Mucosa of stomach (tissue), 1 donor: ENCODE results near the gene GPR34.
"Not testable (repeated sequence)": the region's sequence is repeated elsewhere in the genome, so short reads cannot be mapped to it uniquely, and the experiment has no call there.

Experiments
- H3K27me3 ChIP-seq: one replicate; pipeline ENCODE4 v1.7.0; 2013; ENCODE audit warnings: mild to moderate bottlenecking, low read length; ENCODE audit not compliant: control insufficient read depth, insufficient read depth
- H3K36me3 ChIP-seq: one replicate; pipeline ENCODE4 v1.7.0; 2013; ENCODE audit warnings: low read length; ENCODE audit not compliant: control insufficient read depth, insufficient read depth
- H3K4me1 ChIP-seq: one replicate; pipeline ENCODE4 v1.7.0; 2013; ENCODE audit warnings: mild to moderate bottlenecking, low read length; ENCODE audit not compliant: control insufficient read depth, insufficient read depth
- H3K4me3 ChIP-seq: one replicate; pipeline ENCODE4 v1.7.0; 2013; ENCODE audit warnings: low read length
- H3K9ac ChIP-seq: one replicate; pipeline ENCODE4 v1.7.0; 2013; ENCODE audit warnings: mild to moderate bottlenecking, low read length, moderate library complexity
- H3K9me3 ChIP-seq: one replicate; pipeline ENCODE4 v1.7.0; 2013; ENCODE audit warnings: mild to moderate bottlenecking, low read length, moderate library complexity; ENCODE audit not compliant: control insufficient read depth
- donor health status: Pancreatic carcinoma.

The GPR34 gene

GRCh38 chrX:41688835-41689234 lies at the start of gene GPR34:
Gene GPR34 (plus strand): TSS chrX:41688973. CDS start chrX:41695634, 6,661 bp downstream.
- H3K4me3 ChIP-seq: no peak within 1 kb of the TSS
- no peaks in the 10 kb centered on the region for H3K4me1 ChIP-seq
- H3K36me3 ChIP-seq: no peaks in the 10 kb centered on the region
- no peaks in the 10 kb centered on the region for H3K27me3 ChIP-seq
- H3K9ac ChIP-seq: no peak within 1 kb of the TSS
- H3K9me3 ChIP-seq: no peaks in the 10 kb centered on the region

GRCh38 chrX:41646201-41646600 lies 42.6 kb upstream of the GPR34 start:
- H3K9ac ChIP-seq, H3K27me3 ChIP-seq: not testable (repeated sequence)

GRCh38 chrX:41653125-41653524 lies 35.6 kb upstream of the GPR34 start:
- Histone ChIP-seq H3K4me1 (no peaks in the 10 kb centered on the region), H3K9me3 (no peaks in the 10 kb centered on the region), H3K9ac (no peak overlapping the region), H3K27me3 (no peaks in the 10 kb centered on the region), H3K4me3 (no peak overlapping the region), H3K36me3 (no peaks in the 10 kb centered on the region)

More at GRCh38 chrX:41646201-41646600, 42.6 kb upstream of the GPR34 start:
- not testable (repeated sequence) for H3K36me3 ChIP-seq, H3K4me3 ChIP-seq, H3K9me3 ChIP-seq, H3K4me1 ChIP-seq

GRCh38 chrX:41655101-41655500 lies 33.7 kb upstream of the GPR34 start:
- H3K36me3 ChIP-seq: no peaks in the 10 kb centered on the region
- no peaks in the 10 kb centered on the region for H3K9me3 ChIP-seq
- H3K4me3 ChIP-seq: no peak overlapping the region
- no peaks in the 10 kb centered on the region for H3K4me1 ChIP-seq
- H3K27me3 ChIP-seq: no peaks in the 10 kb centered on the region
- H3K9ac ChIP-seq: no peak overlapping the region

- Histone ChIP-seq H3K36me3 (no peaks in the 10 kb centered on the region), H3K9me3 (no peaks in the 10 kb centered on the region), H3K9ac (no peak overlapping the region), H3K27me3 (no peaks in the 10 kb centered on the region), H3K4me3 (no peak overlapping the region), H3K4me1 (no peaks in the 10 kb centered on the region)
Measured at GRCh38 chrX:41655631-41656030, 33.1 kb upstream of the GPR34 start.

- Histone ChIP-seq H3K4me3 (no peak overlapping the region), H3K9me3 (no peaks in the 10 kb centered on the region), H3K4me1 (no peaks in the 10 kb centered on the region), H3K36me3 (no peaks in the 10 kb centered on the region), H3K27me3 (no peaks in the 10 kb centered on the region), H3K9ac (no peak overlapping the region)
Measured at GRCh38 chrX:41661366-41662095, 27.2 kb upstream of the GPR34 start.

GRCh38 chrX:41664375-41664901 lies 24.3 kb upstream of the GPR34 start:
- Histone ChIP-seq H3K4me1 (no peaks in the 10 kb centered on the region), H3K4me3 (no peak overlapping the region), H3K36me3 (no peaks in the 10 kb centered on the region), H3K27me3 (no peaks in the 10 kb centered on the region), H3K9ac (no peak overlapping the region), H3K9me3 (no peaks in the 10 kb centered on the region)

GRCh38 chrX:41664908-41665307 lies 23.9 kb upstream of the GPR34 start:
- no peaks in the 10 kb centered on the region for H3K27me3 ChIP-seq
- no peak overlapping the region for H3K4me3 ChIP-seq
- H3K9ac ChIP-seq: no peak overlapping the region
- H3K9me3 ChIP-seq: no peaks in the 10 kb centered on the region
- no peaks in the 10 kb centered on the region for H3K4me1 ChIP-seq
- no peaks in the 10 kb centered on the region for H3K36me3 ChIP-seq

GRCh38 chrX:41665686-41666085 lies 23.1 kb upstream of the GPR34 start:
- Histone ChIP-seq H3K36me3 (no peaks in the 10 kb centered on the region), H3K9me3 (no peaks in the 10 kb centered on the region), H3K9ac (no peak overlapping the region), H3K4me1 (no peaks in the 10 kb centered on the region), H3K4me3 (no peak overlapping the region), H3K27me3 (no peaks in the 10 kb centered on the region)

GRCh38 chrX:41666251-41666650 lies 22.5 kb upstream of the GPR34 start:
- H3K9ac ChIP-seq: no peak overlapping the region
- no peaks in the 10 kb centered on the region for H3K27me3 ChIP-seq
- H3K9me3 ChIP-seq: no peaks in the 10 kb centered on the region
- H3K36me3 ChIP-seq: no peaks in the 10 kb centered on the region
- no peaks in the 10 kb centered on the region for H3K4me1 ChIP-seq
- no peak overlapping the region for H3K4me3 ChIP-seq

- no peak overlapping the region for H3K9ac ChIP-seq
- H3K27me3 ChIP-seq: no peaks in the 10 kb centered on the region
- H3K4me1 ChIP-seq: no peaks in the 10 kb centered on the region
- no peaks in the 10 kb centered on the region for H3K9me3 ChIP-seq
- no peaks in the 10 kb centered on the region for H3K36me3 ChIP-seq
- no peak overlapping the region for H3K4me3 ChIP-seq
Measured at GRCh38 chrX:41667631-41668030, 21.1 kb upstream of the GPR34 start.

GRCh38 chrX:41670112-41670511 lies 18.7 kb upstream of the GPR34 start:
- no peaks in the 10 kb centered on the region for H3K4me1 ChIP-seq
- H3K27me3 ChIP-seq: no peaks in the 10 kb centered on the region
- H3K36me3 ChIP-seq: no peaks in the 10 kb centered on the region
- H3K9ac ChIP-seq: no peak overlapping the region
- H3K9me3 ChIP-seq: no peaks in the 10 kb centered on the region
- no peak overlapping the region for H3K4me3 ChIP-seq
